Thyroid gland (tissue), 4 donors: ENCODE measurements around the gene KYNU.

Experiments
- CTCF ChIP-seq, 6 experiments: fragments of 200-600 bp in 3 of 6; fragments of 450-650 bp in 3 of 6; sonication (generic) in 3 of 6; IDR thresholded peaks; one replicate each; pipeline ENCODE4 v1.5.1; 2016 to 2019; ENCODE audit warnings: antibody characterized with exemption in 6 of 6, mild to moderate bottlenecking in 2 of 6, inconsistent platforms in 1 of 6, moderate library complexity in 1 of 6
- POLR2A ChIP-seq, 2 donors: fragments of 450-650 bp; IDR thresholded peaks; one replicate each; pipeline ENCODE4 v1.6.1; 2017; ENCODE audit warnings: antibody characterized with exemption in 2 of 2, mild to moderate bottlenecking in 2 of 2, moderate library complexity in 1 of 2

GRCh38 chr2:142973160-142973821 lies 95.8 kb downstream of the KYNU start:
- TF ChIP-seq CTCF (IDR thresholded peaks at IDR 0.05) (no peak), POLR2A (IDR thresholded peaks at IDR 0.05) (no peak)
